Suprapubic skin (tissue), 4 donors: ENCODE results near the gene ARHGAP22. TPM values are rescaled to one million over a fixed set of nuclear protein-coding genes. Genes with fewer than 3 reads are reported as not detected.
"Not testable (repeated sequence)": the region's sequence is repeated elsewhere in the genome, so short reads cannot be mapped to it uniquely, and the experiment has no call there.

Experiments
- DNase-seq, 2 donors: peaks; one replicate each; pipeline ENCODE4 v3.0.0-alpha.2; 2019; ENCODE audit warnings: low spot score in 2 of 2
- H3K27ac ChIP-seq: fragments of 200-600 bp; sonication (generic); one replicate; pipeline ENCODE4 v1.5.1; 2019
- H3K27me3 ChIP-seq: fragments of 200-600 bp; sonication (generic); one replicate; pipeline ENCODE4 v1.5.1; 2019
- H3K36me3 ChIP-seq: fragments of 200-600 bp; sonication (generic); one replicate; pipeline ENCODE4 v1.5.1; 2019
- H3K4me1 ChIP-seq: fragments of 200-600 bp; sonication (generic); one replicate; pipeline ENCODE4 v1.5.1; 2019
- H3K4me3 ChIP-seq: fragments of 200-600 bp; sonication (generic); one replicate; pipeline ENCODE4 v1.5.1; 2019; ENCODE audit warnings: mild to moderate bottlenecking
- H3K9me3 ChIP-seq: fragments of 200-600 bp; sonication (generic); one replicate; pipeline ENCODE4 v1.5.1; 2019
- EP300 ChIP-seq: sonication (generic); formaldehyde crosslinking; IDR thresholded peaks from one replicate; pipeline ENCODE4 v1.6.1; 2017; ENCODE audit warnings: antibody characterized with exemption
- POLR2A ChIP-seq, 2 donors: fragments of 450-650 bp; IDR thresholded peaks; one replicate each; pipeline ENCODE4 v1.6.1; 2017; ENCODE audit warnings: antibody characterized with exemption in 2 of 2, mild to moderate bottlenecking in 2 of 2, moderate library complexity in 2 of 2
- POLR2AphosphoS5 ChIP-seq, 3 donors: sonication (generic); formaldehyde crosslinking; IDR thresholded peaks; one replicate each; pipeline ENCODE4 v1.6.1; 2017; ENCODE audit warnings: antibody characterized with exemption in 3 of 3
- WGBS: methylation state at CpG from one replicate; pipeline ENCODE4 v1.1.5; 2018; 5-methylcytosine and 5-hydroxymethylcytosine counted together
- total RNA-seq, 4 donors: library from RNA; depleted of rRNA; stranded (reverse); fragments of >200 nt; gene quantifications; one replicate each; pipeline ENCODE4 v1.1.0, GENCODE V29; 2016
- TF ChIP-seq, protein P1 (sequence below), 2 donors: fragments of 200-600 bp in 1 of 2; fragments of 450-650 bp in 1 of 2; sonication (generic) in 1 of 2; IDR thresholded peaks; one replicate each; pipeline ENCODE4 v1.5.1; 2016 to 2019; ENCODE audit warnings: antibody characterized with exemption in 2 of 2, mild to moderate bottlenecking in 1 of 2, moderate library complexity in 1 of 2

Gene ARHGAP22
- total RNA-seq, 4 donors from 2014 or later = 0.98 to 7.2 (median 2.2) TPM

DNA sequence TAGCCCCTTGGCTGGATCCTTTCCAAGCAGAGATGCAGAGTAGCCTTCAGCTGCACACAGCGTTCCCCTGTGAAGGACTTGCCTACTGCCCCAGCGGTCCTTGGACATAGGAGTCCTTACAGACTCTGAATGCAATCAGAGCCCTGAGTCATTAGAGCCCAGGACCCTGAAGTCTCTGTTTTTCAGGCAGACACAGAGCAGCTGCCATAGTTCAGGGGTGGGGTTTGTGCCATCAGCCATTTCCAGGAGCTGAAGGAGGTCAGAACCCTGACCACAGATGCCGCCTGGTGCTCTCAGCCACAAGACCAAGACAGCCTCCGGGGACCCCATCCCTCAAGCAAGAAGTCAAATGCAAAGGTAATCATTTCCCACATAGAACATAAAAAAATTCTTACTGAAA, 47.0 kb upstream of the ARHGAP22 start:
- no peak overlapping the region for H3K4me3 ChIP-seq
- H3K9me3 ChIP-seq = no peaks in the 10 kb centered on the region
- H3K27me3 ChIP-seq = peaks cover 12% of the 10 kb centered on the region
- no peaks in the 10 kb centered on the region for H3K36me3 ChIP-seq
- H3K27ac ChIP-seq = no peak overlapping the region
- no peak for DNase-seq
- 76% methylated on average over 4 of the region's 4 CpGs for WGBS
- no peak for TF ChIP-seq POLR2A (IDR thresholded peaks at IDR 0.05)
- no peak for TF ChIP-seq EP300
- no peak for TF ChIP-seq POLR2AphosphoS5 (IDR thresholded peaks at IDR 0.05)
- TF ChIP-seq, protein P1, sequence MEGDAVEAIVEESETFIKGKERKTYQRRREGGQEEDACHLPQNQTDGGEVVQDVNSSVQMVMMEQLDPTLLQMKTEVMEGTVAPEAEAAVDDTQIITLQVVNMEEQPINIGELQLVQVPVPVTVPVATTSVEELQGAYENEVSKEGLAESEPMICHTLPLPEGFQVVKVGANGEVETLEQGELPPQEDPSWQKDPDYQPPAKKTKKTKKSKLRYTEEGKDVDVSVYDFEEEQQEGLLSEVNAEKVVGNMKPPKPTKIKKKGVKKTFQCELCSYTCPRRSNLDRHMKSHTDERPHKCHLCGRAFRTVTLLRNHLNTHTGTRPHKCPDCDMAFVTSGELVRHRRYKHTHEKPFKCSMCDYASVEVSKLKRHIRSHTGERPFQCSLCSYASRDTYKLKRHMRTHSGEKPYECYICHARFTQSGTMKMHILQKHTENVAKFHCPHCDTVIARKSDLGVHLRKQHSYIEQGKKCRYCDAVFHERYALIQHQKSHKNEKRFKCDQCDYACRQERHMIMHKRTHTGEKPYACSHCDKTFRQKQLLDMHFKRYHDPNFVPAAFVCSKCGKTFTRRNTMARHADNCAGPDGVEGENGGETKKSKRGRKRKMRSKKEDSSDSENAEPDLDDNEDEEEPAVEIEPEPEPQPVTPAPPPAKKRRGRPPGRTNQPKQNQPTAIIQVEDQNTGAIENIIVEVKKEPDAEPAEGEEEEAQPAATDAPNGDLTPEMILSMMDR (IDR thresholded peaks at IDR 0.05) = no peak
- H3K4me1 ChIP-seq = peaks cover 18% of the 10 kb centered on the region

DNA sequence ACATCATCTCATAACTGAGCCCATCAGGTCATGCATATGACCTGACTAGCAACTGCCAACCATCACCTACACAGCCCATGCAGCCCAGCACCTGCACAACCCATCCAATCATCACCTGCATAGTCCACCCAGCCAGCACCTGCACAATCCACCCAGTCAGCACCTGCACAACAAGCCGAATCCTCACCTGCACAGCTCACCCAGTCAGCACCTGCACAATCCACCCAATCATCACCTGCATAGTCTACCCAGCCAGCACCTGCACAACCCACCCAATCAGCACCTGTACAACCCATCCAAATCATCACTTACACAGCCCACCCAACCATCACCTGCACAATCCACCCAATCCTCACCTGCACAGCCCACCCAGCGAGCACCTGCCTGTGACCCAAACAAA, 46.4 kb upstream of the ARHGAP22 start:
- H3K27ac ChIP-seq = no peak overlapping the region
- no peaks in the 10 kb centered on the region for H3K36me3 ChIP-seq
- H3K27me3 ChIP-seq = peaks cover 12% of the 10 kb centered on the region
- 71% methylated on average over 2 of the region's 2 CpGs for WGBS
- TF ChIP-seq EP300 (no peak), POLR2AphosphoS5 (IDR thresholded peaks at IDR 0.05) (no peak), POLR2A (IDR thresholded peaks at IDR 0.05) (no peak)
- TF ChIP-seq, protein P1 (IDR thresholded peaks at IDR 0.05) = no peak
- peaks cover 12% of the 10 kb centered on the region for H3K4me1 ChIP-seq
- H3K9me3 ChIP-seq = no peaks in the 10 kb centered on the region
- DNase-seq = no peak
- no peak overlapping the region for H3K4me3 ChIP-seq

DNA sequence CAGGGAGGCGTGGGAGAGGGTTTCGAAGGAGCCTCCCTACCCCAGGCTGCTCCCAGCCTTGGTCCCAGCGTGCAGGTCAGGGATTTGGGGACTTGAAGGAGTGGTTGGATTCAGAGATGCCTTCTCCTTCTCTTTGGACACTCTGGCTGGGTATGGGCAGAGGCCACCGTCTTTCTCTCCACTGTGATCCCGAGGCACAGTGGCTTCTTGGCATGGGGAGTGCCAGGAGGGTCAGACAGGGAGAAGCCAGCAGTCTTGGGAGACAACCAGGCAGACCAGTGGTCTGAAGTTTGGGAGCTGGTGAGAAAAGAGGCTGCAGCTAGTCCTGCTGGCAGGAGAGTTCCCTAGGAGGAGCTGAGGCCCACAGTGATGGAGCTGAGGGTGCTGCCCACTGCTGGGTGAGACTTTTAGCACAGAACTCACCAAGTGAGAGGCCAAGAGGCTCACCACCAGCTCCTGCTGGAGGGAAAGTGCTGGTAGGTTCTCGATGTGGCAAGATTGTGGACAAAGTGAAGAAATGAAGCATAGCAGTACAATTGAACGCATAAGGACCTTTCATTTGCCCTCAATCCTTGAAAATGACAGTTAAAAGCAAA, 44.6 kb upstream of the ARHGAP22 start:
- no peak for DNase-seq
- TF ChIP-seq EP300 (no peak), POLR2A (IDR thresholded peaks at IDR 0.05) (no peak), POLR2AphosphoS5 (IDR thresholded peaks at IDR 0.05) (no peak)
- TF ChIP-seq, protein P1 (IDR thresholded peaks at IDR 0.05) = no peak
- Histone ChIP-seq H3K27ac (no peak overlapping the region), H3K4me1 (no peaks in the 10 kb centered on the region), H3K36me3 (no peaks in the 10 kb centered on the region), H3K9me3 (no peaks in the 10 kb centered on the region), H3K4me3 (no peak overlapping the region), H3K27me3 (peaks cover 6% of the 10 kb centered on the region)
- WGBS = 78% methylated on average over 7 of the region's 7 CpGs

DNA sequence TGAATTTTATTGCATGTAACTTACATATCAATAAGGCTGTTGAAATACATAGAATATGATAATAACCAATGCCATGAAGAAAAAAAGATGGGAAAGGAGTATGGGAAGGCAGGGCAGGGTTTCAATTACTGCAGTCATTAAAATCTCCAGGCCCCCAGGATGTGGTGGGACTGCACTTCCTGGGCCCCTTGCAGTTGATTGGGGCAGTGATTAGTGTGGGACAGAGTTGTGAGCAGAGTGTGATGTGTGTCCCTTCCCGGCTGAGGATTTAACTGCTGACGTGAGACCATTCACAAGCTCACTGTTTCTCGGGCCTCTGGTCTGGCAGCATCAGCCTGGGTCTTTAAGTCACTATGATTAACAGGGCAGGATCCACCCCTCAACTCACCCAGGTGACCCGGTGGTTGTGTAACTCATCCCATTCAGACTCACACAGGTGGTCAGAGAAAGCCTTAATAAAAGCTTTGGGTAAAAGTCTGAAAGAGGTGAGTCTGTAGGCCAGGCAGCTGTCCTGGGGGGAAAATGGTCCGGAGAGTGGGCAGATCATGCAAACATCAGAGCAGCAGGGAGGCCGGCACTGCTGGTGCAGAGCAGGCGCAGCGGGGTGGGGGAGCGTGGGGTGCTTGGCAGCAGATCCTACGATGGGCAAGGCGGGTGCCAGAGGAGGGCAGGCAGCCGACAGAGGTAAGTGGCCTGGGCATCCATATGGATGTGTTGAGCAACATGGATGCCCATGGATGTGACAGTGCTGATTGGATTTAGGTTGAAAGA, 43.5 kb upstream of the ARHGAP22 start:
- TF ChIP-seq EP300 (no peak), POLR2AphosphoS5 (IDR thresholded peaks at IDR 0.05) (no peak), POLR2A (IDR thresholded peaks at IDR 0.05) (no peak)
- TF ChIP-seq, protein P1 (IDR thresholded peaks at IDR 0.05) = no peak
- 77% methylated on average over 12 of the region's 12 CpGs for WGBS
- Histone ChIP-seq H3K27ac (no peak overlapping the region), H3K27me3 (peaks cover 6% of the 10 kb centered on the region), H3K9me3 (no peaks in the 10 kb centered on the region), H3K36me3 (no peaks in the 10 kb centered on the region), H3K4me3 (no peak overlapping the region), H3K4me1 (no peaks in the 10 kb centered on the region)
- no peak for DNase-seq

DNA sequence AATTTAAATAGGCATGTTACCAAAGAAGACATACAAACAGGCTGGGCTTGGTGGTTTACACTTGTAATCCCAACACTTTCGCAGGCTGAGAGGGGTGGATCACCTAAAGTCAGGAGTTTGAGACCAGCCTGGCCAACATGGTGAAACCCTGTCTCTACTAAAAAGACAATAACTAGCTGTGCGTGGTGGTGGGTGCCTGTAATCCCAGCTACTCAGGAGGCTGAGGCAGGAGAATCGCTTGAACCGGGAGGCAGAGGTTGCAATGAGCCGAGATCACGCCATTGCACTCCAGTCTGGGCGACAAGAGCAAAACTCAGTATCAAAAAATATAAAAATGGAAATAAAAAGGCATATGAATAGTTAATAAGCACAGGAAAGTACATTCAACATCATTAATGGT, 42.2 kb upstream of the ARHGAP22 start:
- H3K27me3 ChIP-seq, H3K9me3 ChIP-seq, H3K27ac ChIP-seq, H3K4me1 ChIP-seq, H3K4me3 ChIP-seq, H3K36me3 ChIP-seq, DNase-seq: not testable (repeated sequence)
- 92% methylated on average over 7 of the region's 7 CpGs for WGBS
